Germinal center (tissue), 1 donor: ENCODE data around the gene HPX.
"Not testable (repeated sequence)": the region's sequence is repeated elsewhere in the genome, so short reads cannot be mapped to it uniquely, and the experiment has no call there.

Experiments
- DNase-seq: peaks from one replicate; pipeline ENCODE4 v3.0.0; 2012; ENCODE audit warnings: mixed read lengths, low spot score

The HPX gene

DNA sequence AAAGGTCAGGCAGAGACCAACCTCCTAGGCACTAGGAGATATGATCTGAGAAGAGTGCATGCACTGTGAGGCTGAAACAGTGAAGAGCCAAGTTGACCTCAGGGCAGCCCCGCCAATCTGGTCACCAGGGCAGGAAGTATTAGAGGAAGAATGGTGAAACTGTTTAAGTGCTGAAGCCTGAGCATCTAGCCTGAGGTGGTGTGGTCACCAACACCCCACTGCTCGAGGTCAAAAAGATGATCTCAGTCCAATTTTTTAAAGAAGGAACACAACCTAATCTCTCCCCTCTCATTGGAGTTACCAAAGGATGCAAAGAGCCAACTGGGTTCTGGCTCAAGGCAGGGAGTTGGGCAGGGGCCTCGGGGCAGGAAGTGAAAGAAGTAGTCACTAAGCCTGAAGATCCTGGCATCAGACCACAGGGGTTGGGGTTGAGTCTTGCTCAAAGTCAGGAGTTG, 25.9 kb downstream of the HPX start:
- DNase-seq, result no peak

DNA sequence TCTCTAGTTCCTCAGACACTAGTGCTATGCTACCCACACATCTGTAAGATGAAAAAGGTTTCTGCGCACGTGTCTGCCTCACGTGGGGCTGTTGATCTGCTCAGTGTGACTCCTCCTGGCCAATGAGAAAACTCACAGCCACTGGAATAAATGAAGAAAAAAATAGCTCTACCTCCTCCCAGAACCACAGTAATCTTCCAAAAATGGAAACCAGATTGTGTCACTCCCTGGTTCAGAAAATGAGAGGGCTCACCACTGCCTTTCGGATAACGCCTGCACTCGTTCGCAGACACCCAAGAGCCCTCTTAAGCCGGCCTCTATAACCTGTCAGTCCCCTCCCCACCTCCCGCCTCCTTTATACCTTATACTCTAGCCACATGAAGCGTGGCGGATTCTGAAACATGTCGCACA, 27.0 kb downstream of the HPX start:
- DNase-seq, result no peak

DNA sequence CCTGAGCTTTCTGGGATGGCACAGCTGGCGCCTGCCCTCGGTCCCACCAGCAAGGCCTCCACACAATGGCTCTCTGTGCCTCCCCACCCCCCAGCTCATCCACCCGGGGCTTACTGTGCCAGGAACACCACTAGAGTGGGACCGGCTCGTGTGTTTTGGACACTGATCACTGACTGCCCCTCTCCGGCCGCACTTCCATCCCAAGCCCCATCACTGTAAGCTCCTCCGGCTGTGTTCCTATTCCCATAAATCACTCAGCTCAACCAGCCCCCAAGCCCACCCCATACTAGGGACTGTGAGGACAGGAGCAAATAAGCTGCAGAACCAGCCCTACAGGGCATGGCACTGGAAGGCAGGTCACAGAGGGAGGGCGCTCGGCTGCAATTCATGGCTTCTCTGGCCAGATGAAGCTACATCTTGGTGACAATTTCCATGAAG, 29.2 kb downstream of the HPX start:
- no peak for DNase-seq

DNA sequence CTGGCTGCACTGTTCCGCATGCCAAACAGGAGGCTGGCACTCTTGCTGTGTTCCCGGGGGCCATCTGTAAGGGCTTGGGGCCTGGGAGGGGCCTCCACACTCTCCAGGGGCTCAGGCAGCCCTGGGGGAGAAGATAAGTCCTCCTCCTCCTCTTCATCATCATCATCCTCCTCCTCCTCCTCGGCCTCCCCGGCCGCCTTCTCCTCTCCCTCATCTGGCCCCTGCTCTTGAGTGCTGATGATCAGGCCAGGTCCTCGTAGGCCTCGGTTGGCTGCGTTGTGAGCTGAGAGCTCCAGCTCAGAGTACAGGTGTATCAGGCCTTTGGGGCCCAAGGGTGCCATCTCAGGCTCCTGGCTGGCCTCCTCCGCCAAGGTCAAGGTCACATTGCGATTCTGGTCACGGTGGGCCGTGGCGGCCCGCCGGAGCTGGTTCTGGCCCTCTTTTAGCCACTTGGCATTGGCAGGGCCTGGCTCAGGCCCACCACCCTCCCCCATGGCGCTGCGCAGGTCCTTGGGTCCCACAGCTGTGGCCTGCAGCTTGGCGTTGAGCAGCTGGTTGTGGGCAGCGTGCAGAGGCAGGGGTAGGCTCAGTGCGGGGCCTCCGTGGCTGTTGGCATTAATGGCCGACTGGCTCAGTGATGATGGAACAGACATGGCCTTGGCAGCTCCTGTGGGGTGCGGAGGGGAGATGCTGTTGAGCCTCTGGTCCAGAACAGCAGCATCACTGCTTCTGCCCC, 29.9 kb downstream of the HPX start:
- DNase-seq, result no peak

DNA sequence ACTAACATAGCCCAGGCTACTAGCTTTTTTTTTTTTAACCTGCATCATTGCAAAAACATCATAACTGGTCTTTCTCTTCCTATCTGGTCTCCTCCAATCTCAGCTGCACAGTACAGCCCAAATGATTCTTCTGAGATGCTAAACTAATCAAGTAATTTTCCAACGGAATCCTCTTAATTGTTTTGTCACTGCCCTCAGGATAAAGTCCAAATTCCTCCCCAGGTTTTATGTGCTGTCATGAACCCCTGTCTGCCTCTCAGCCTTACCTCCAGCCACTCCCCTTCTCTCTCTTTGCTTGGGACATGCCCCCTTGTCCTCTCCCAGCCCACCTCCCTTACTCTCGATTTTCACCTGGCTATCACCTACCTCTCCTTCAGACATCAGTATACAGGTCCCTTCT, 34.4 kb downstream of the HPX start:
- no peak for DNase-seq

DNA sequence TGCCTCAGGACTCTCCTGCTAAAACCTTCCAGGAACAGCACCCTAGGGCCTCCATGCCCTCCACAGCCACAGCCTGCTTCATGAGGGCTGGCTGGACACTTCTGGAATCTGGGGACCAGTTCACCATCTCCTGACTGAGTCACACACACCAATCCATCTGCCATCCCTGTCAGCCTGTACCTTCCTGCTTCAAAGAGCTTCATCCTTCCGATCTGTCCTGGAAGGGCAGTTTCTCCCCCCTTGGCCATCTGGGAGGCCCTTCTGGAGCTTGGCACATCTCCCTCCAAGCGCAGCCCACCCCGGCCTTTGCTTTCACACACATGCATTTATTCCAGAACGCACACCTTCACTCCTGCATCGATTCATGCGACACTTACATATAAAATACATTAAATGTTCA, 34.9 kb downstream of the HPX start:
- DNase-seq, result no peak

DNA sequence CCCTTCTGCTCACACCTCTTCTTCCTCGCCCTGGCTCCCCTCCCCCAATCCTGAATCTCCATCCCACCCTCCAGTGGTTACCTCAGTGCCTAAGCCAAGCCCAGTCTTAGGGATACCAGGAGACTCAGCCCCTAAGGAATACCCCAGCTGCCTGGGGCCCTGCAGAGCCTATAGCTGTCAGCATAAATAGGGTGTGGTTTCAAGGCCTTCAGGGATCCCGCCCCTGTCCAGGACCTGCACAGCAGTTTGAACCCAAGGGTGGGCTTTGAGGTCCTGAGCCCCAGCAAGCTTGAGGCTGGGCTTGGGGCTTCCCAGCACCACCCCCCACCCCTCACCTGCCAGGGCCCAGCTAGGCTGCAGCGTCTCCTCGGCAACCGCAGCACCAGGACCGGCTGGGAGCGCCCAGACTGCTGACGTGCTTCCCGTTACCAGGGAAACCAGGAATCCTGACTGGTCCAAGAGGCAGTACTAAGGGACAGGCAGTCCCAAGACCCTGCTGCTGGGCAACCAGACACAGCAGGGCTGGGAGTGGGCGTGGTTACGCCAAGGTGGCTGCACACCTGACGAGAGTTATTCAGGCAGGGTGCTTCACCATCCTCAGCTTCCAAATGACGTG, 35.6 kb downstream of the HPX start:
- DNase-seq, result no peak

DNA sequence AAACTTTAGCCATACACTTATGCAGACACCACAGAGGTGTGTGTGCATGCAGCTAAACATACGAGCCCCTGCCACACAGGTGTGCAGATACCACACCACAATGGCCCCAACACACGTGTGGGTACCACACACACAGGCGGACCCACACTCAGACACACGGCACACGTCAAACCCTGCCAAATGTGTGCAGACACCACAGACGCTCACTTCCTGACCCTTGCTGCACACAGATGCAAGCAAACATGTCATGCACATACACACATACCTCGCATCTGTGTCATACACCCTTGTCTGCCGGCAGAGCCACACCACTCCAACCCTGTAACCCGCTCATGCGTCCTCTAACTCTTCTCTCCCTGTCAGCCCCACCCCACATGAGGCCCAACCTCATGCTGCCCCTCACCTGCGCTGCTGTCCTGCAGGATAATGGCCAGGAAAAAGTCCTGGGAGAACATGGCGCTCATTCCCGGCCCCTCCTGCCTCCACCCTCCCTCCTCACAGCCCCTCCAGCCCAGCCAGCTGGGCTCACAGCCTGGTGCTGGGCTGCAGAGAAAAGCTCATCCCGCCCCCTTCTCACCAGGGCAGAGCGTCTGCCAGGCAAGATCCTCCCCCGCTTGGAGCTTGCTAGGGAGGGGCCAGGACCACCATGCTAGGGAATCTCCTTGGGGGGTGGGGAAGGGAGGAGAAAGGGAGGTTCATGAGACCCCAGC, 36.3 kb downstream of the HPX start:
- DNase-seq, result no peak

DNA sequence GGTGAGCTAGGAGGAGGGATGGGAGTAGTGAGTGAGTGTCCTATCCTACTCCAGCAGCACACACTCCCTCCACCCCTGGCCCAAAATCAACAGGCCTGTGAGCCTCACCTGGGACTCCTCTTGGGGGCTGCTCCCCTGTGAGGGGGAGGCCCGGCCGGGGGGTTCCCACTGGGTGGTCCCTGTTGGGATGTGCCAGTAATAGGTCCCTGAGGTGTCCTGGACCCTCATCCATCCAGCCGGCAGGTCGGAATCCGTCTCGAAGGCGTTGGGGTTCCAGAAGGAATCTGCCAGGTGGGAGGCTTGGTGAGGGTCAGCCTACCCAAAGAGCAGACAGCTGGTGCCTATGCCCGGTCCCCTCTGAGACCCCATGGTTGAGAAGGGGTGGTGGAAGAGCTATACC, 37.2 kb downstream of the HPX start:
- no peak for DNase-seq

DNA sequence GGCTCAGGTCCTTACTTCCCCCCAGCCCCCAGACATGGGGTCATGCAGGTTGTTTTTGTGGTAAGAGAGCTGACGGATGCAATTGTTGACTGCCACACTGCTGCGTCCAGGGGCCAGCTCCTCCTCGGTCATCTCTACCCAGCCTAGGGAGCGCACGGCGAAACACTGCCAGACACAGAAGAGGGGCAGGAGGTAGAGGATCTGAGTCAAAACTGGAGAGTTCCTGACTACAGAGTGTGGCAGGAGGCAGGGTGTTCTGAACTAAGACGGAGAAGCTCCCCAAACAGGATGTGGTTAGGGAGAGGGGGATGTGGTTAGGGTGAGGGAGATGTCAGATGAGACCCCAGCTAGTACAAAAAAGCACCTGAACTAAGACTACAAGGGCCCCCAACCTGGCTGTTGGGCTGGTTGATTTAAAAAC, 38.2 kb downstream of the HPX start:
- DNase-seq, result peak; percentile 76

DNA sequence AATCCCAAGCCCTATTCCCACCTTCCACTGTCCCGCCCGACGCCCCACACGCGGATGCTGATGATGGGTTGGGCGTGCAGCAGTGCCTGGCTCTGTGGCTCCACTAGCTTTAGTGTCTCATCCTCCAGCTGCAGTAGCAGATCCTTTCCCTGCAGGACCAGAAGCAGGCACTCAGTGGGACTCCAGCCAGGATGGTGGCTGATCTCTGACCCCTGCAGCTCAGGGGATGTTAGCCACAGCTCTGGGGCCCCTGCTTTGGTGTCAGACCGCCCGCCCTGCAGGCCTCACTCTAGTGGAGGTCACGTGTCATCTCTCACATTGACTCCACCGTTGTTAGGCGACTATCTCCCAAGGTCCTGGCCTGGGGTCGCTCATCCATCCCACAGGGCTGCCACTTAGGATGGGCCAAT, 38.7 kb downstream of the HPX start:
- DNase-seq, result no peak

DNA sequence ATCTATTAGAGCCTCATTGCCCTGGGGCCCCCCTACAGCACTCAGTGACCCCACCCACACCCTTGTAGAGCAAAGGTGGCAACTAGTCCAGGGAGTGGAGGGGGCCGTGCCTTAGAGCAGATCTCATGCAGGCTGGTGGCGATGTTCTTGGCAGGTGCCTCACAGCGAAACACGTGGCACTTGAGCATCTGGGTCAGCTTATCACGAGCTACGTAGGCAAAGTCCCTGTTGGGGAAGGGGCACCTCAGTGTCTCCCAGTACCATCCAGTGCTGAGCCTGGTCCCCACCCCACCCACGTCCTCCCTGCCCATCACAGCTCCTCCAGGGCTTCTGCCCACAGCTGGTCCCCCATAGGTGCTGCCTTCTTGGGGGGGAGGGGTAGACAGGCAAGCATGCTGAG, 39.3 kb downstream of the HPX start:
- DNase-seq, result no peak

DNA sequence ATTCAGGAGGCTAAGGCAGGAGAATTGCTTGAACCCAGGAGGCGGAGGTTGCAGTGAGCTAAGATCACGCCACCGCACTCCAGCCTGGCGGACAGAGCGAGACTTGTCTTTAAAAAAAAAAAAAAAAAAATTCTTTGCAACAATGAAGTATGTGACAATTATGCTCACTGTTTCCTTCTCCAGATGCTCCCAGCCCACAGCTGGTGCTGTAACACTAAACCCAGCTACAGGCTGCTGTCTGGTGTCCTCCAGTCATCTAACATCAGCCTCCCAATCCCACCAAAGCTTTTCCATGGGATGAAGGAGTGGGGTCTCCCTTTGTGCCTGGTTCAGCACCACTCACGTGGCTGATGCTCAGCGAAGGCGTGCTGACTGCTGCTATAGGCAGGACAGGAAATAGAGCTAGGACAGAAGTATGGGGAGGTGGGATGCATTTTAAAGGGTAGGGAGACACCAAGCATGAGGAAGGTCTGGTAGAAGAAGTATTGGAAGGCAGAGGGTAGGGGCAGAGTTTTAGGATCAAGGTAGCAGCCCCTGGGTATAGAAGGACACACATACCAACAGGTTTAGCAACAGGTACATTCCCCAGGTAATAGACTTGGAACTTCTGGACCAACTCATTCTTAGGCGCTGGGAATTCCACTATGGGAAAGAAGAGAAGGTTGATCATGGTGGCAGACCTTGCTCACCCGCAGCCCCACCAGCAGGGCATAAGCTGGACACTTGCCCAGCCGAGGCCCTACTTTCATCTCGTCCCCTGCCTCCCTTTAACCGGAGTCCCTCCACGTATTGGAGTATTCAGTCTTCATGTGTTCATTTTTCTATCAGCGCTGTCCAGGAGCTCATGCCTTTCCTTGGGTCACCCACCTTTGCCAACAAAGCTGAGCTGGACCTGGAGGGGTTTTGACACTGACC, 40.1 kb downstream of the HPX start:
- no peak for DNase-seq

DNA sequence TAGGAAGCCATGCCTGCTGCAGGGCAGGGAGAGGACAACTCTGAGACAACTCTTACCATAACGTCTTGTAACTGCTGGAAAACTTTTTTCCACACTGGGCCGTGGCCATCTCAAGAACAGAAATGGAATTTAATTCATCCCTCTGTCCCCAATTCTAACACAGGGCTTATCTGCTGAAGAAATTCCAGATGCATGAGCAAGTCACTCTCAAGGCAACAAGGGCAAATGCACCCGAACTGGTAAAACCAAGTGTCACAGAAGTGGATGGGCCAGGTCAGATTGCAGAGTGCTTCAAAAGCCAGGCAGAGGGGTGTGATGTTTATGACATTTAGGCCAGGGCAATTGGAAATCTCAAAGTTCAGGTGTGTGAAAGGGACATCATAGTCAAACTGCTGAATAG, 43.2 kb downstream of the HPX start:
- no peak for DNase-seq

DNA sequence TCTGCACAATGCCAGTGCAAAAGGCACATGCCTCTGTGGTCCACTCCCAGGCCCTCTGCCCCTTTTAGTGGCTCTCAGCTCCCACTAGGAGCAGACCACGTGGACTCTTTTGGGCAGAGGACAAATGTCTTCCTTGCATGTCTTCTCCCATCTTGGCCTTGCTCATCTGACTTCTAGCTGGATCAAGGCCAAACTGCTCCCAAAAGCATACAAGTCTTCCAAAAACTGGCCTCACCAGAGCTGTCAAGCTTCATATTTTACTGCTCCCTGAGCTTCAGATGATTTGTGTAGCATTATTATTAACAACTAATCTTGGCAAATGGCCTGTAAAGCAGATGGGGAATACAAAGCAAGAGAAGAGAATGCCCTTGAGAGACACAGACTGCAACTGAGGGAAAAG, 43.6 kb downstream of the HPX start:
- DNase-seq, result no peak

DNA sequence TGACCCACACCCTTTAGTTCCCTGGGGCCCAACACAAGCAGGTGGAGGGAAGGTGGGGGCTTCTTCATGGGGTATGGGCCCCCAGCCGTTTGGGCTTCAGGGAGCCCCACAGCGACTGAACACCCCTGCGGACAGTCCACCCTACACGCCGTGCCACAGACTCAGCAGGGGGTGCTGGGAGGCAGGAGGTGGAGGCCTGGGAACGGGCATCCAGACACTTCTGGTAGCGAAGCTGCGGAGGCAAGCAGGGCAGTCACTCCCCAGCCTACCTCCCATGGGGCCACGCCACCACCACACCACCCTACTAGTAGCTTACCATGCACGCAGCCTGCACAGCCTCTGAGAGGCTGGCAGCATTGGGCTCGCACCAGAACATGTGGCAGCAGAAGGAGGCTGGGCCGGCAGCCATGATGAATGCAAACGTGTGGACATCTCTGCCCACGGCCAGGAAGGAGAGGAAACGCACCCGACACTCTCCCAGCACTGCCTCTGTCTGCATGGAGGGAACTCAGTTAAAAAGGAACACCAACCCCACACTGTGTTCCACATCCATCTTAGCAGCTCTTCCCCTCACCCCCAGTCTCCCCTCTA, 45.2 kb downstream of the HPX start:
- DNase-seq, result no peak

DNA sequence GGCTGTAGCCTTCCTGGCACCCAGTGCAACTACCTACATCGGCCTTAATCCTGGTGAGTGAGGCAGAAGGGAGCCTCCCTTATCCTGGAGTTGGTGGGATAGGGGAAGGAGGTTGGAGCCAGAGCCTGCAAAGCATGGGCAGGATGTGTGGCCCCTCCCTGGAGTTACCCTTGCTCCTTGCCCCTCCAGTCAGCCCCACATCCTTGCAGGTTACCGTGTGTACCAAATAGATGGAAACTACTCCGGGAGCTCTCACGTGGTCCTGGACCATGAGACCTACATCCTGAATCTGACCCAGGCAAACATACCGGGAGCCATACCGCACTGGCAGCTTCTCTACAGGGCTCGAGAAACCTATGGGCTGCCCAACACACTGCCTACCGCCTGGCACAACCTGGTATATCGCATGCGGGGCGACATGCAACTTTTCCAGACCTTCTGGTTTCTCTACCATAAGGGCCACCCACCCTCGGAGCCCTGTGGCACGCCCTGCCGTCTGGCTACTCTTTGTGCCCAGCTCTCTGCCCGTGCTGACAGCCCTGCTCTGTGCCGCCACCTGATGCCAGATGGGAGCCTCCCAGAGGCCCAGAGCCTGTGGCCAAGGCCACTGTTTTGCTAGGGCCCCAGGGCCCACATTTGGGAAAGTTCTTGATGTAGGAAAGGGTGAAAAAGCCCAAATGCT, 46.7 kb downstream of the HPX start:
- no peak for DNase-seq

DNA sequence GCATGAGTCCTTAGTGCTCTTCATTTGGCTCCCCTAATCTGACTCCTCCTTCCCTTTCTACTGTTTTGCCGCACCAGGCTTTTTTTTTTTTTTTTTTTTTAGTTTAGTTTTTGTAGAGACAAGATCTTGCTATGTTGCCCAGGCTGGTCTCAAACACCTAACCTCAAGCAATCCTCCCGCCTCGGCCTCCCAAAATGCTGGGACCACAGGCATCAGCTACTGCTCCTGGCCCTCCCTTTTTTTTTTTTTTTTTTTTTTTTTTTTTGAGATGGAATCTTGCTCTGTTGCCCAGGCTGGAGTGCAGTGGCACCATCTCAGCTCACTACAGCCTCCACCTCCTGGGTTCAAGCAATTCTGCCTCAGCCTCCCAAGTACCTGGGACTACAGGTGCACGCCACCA, 48.5 kb downstream of the HPX start:
- not testable (repeated sequence) for DNase-seq

DNA sequence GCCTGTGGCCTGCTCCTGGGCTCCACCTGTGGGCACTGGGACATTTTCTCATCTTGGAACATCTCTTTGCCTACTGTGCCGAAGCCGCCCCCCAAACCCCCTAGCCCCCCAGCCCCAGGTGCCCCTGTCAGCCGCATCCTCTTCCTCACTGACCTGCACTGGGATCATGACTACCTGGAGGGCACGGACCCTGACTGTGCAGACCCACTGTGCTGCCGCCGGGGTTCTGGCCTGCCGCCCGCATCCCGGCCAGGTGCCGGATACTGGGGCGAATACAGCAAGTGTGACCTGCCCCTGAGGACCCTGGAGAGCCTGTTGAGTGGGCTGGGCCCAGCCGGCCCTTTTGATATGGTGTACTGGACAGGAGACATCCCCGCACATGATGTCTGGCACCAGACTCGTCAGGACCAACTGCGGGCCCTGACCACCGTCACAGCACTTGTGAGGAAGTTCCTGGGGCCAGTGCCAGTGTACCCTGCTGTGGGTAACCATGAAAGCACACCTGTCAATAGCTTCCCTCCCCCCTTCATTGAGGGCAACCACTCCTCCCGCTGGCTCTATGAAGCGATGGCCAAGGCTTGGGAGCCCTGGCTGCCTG, 49.2 kb downstream of the HPX start:
- DNase-seq, result no peak

DNA sequence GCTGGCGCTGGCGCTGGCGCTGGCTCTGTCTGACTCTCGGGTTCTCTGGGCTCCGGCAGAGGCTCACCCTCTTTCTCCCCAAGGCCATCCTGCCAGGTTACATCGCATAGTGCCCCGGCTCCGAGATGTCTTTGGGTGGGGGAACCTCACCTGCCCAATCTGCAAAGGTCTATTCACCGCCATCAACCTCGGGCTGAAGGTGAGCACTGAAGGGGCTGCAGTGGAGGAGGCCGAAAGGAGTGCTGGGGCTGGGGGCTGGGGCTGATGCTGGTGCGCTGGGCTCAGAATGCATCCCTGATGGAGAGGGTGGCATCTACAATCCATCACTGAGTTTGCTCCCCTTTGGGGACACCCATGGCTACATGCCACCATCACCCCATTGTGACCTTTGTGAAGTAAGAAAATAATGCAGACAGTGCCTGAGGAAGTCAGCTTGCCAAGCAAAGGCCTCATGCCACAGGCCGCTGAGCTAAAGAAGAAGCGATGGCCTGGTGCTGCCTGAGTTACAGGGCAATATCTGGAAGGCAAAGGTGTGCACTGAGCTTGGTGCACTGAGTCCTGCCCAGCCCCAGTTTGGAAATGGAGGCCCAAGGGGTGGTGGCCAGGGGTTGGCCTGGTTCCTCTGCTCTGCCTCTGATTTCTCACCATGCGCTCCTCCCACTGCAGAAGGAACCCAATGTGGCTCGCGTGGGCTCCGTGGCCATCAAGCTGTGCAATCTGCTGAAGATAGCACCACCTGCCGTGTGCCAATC, 49.9 kb downstream of the HPX start:
- no peak for DNase-seq
